GM23338 (cell line): Measurements from ENCODE around the gene L2HGDH. TPM values are rescaled to one million over a fixed set of nuclear protein-coding genes. Genes with fewer than 3 reads are reported as not detected.

Experiments
- ATAC-seq: fragments of 200-7000 bp; cut with Tn5 transposase; 3 replicates; pipeline ENCODE4 v1.9.1; 2020
- DNase-seq: peaks from one replicate; pipeline ENCODE4 v3.0.0-alpha.2; 2015; ENCODE audit warnings: low spot score
- H2AFZ ChIP-seq: fragments of 200-600 bp; sonication (generic); 2 replicates; pipeline ENCODE4 v1.8.0; 2016; ENCODE audit warnings: antibody characterized with exemption, mild to moderate bottlenecking, moderate library complexity
- H3F3A ChIP-seq: fragments of 200-600 bp; sonication (generic); replicated peaks from 2 replicates; pipeline ENCODE4 v1.8.0; 2017; ENCODE audit warnings: antibody characterized with exemption, mixed run types, low read depth
- H3K27ac ChIP-seq: fragments of 200-600 bp; sonication (generic); 2 replicates; pipeline ENCODE4 v1.6.1; 2016; ENCODE audit warnings: low read depth
- H3K27me3 ChIP-seq: fragments of 200-600 bp; sonication (generic); 2 replicates; pipeline ENCODE4 v1.8.0; 2016; ENCODE audit warnings: mild to moderate bottlenecking, mixed run types, moderate library complexity; ENCODE audit not compliant: insufficient read depth
- H3K36me3 ChIP-seq: fragments of 200-600 bp; sonication (generic); 2 replicates; pipeline ENCODE4 v1.8.0; 2016; ENCODE audit warnings: mild to moderate bottlenecking; ENCODE audit not compliant: insufficient read depth
- H3K4me1 ChIP-seq: fragments of 200-600 bp; sonication (generic); 2 replicates; pipeline ENCODE4 v1.8.0; 2016; ENCODE audit warnings: mild to moderate bottlenecking, moderate library complexity; ENCODE audit not compliant: insufficient read depth
- H3K4me2 ChIP-seq: fragments of 200-600 bp; sonication (generic); 2 replicates; pipeline ENCODE4 v1.7.1; 2017; ENCODE audit warnings: mixed run types
- H3K4me3 ChIP-seq: fragments of 200-600 bp; sonication (generic); 2 replicates; pipeline ENCODE4 v1.6.1; 2016; ENCODE audit warnings: mixed run types
- H3K79me2 ChIP-seq: fragments of 200-600 bp; sonication (generic); replicated peaks from 2 replicates; pipeline ENCODE4 v1.8.0; 2017; ENCODE audit warnings: mild to moderate bottlenecking; ENCODE audit not compliant: insufficient read depth
- H3K9me2 ChIP-seq: fragments of 200-600 bp; sonication (generic); 2 replicates; pipeline ENCODE4 v1.8.0; 2017; ENCODE audit not compliant: insufficient read depth
- H4K20me1 ChIP-seq: fragments of 200-600 bp; sonication (generic); replicated peaks from 2 replicates; pipeline ENCODE4 v1.8.0; 2017; ENCODE audit warnings: mild to moderate bottlenecking; ENCODE audit not compliant: insufficient read depth
- H3K27ac Mint-ChIP-seq: 2 replicates; pipeline ENCODE4 v1.8.0; 2020; ENCODE audit warnings: inconsistent platforms, mild to moderate bottlenecking, moderate library complexity, mixed read lengths
- H3K27me3 Mint-ChIP-seq: 3 replicates; pipeline ENCODE4 v1.8.0; 2022; ENCODE audit warnings: low read depth, mild to moderate bottlenecking, moderate library complexity, mixed read lengths, inconsistent platforms; ENCODE audit not compliant: insufficient read depth, poor library complexity
- H3K36me3 Mint-ChIP-seq: 3 replicates; pipeline ENCODE4 v1.8.0; 2021; ENCODE audit warnings: low read depth, mild to moderate bottlenecking, inconsistent platforms, moderate library complexity, mixed read lengths
- H3K4me1 Mint-ChIP-seq: 3 replicates; pipeline ENCODE4 v1.8.0; 2020; ENCODE audit warnings: mild to moderate bottlenecking, inconsistent platforms, mixed read lengths
- H3K4me3 Mint-ChIP-seq: 3 replicates; pipeline ENCODE4 v1.8.0; 2021; ENCODE audit warnings: moderate library complexity, mild to moderate bottlenecking, inconsistent platforms, mixed read lengths
- H3K9me3 Mint-ChIP-seq: 3 replicates; pipeline ENCODE4 v1.8.0; 2020; ENCODE audit warnings: moderate library complexity, mild to moderate bottlenecking, inconsistent platforms, mixed read lengths
- CREB1 ChIP-seq: fragments of 250-450 bp; sonication (Bioruptor Pico); IDR thresholded peaks from 2 replicates; pipeline ENCODE4 v1.5.0; 2020; ENCODE audit warnings: low read depth, mild to moderate bottlenecking, moderate library complexity
- CTCF ChIP-seq, 2 experiments: fragments of 200-600 bp in 1 of 2; sonication (generic) in 1 of 2; conservative IDR thresholded peaks; 2 replicates each; pipeline versions ENCODE4 v1.5.1 to v1.6.1; 2016 to 2017; ENCODE audit warnings: antibody characterized with exemption in 2 of 2, low read depth in 2 of 2, mild to moderate bottlenecking in 2 of 2, moderate library complexity in 1 of 2
- EZH2 ChIP-seq: fragments of 200-600 bp; sonication (generic); IDR thresholded peaks from one replicate; pipeline ENCODE4 v1.8.0; 2017; ENCODE audit warnings: antibody characterized with exemption, mild to moderate bottlenecking, low read depth; ENCODE audit not compliant: unreplicated experiment
- EZH2phosphoT487 ChIP-seq: fragments of 200-600 bp; sonication (generic); IDR thresholded peaks from one replicate; pipeline ENCODE4 v1.8.1; 2018; ENCODE audit warnings: antibody characterized with exemption; ENCODE audit not compliant: unreplicated experiment
- JUNB ChIP-seq: IDR thresholded peaks from one replicate; pipeline ENCODE4 v1.6.1; 2016; ENCODE audit warnings: antibody characterized with exemption; ENCODE audit not compliant: unreplicated experiment
- NANOG ChIP-seq: IDR thresholded peaks from 2 replicates; pipeline ENCODE4 v1.6.1; 2016; ENCODE audit warnings: antibody characterized with exemption, borderline replicate concordance
- POLR2AphosphoS5 ChIP-seq: IDR thresholded peaks from 2 replicates; pipeline ENCODE4 v1.6.1; 2016; ENCODE audit warnings: antibody characterized with exemption, low read depth
- ZNF114 ChIP-seq: fragments of 250-450 bp; sonication (Bioruptor Pico); IDR thresholded peaks from 2 replicates; pipeline ENCODE4 v1.5.0; 2020; ENCODE audit warnings: mild to moderate bottlenecking, moderate library complexity
- ZNF331 ChIP-seq: fragments of 250-450 bp; sonication (Bioruptor Pico); IDR thresholded peaks from 2 replicates; pipeline ENCODE4 v1.5.0; 2020; ENCODE audit warnings: low read depth, mild to moderate bottlenecking, moderate library complexity
- polyA plus RNA-seq: library from polyadenylated mRNA; unstranded; fragments of >200 nt; fragmentation: Nextera tagmentation; extraction: Ambion mirVana; gene quantifications from 2 replicates; pipeline ENCODE4 v1.2.1, GENCODE V29; 2016
- total RNA-seq: library from RNA; depleted of rRNA; stranded (reverse); fragments of >200 nt; shearing (Covaris generic); gene quantifications from 2 replicates; pipeline ENCODE4 v1.2.3, GENCODE V29; 2014
- TF ChIP-seq, protein P1 (sequence below): IDR thresholded peaks from 2 replicates; pipeline ENCODE4 v1.6.1; 2016; ENCODE audit warnings: antibody characterized with exemption

L2HGDH gene
- total and polyA plus RNA-seq, 2 experiments from 2014 or later: 13.5 to 28.5 TPM

GRCh38 chr14:50288146-50288545 lies 23.9 kb downstream of the L2HGDH start (continued):
- TF ChIP-seq, protein P1, sequence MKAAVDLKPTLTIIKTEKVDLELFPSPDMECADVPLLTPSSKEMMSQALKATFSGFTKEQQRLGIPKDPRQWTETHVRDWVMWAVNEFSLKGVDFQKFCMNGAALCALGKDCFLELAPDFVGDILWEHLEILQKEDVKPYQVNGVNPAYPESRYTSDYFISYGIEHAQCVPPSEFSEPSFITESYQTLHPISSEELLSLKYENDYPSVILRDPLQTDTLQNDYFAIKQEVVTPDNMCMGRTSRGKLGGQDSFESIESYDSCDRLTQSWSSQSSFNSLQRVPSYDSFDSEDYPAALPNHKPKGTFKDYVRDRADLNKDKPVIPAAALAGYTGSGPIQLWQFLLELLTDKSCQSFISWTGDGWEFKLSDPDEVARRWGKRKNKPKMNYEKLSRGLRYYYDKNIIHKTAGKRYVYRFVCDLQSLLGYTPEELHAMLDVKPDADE: no peak
- TF ChIP-seq ZNF114 (CRISPR knock-in tag) (no peak), CTCF (conservative IDR thresholded peaks at IDR 0.05; ENCODE audit: low read depth in 2 of 2) (no peak), JUNB (no peak), POLR2AphosphoS5 (no peak), EZH2phosphoT487 (no peak), ZNF331 (CRISPR knock-in tag) (no peak), CREB1 (CRISPR knock-in tag) (no peak), NANOG (no peak), EZH2 (no peak)

DNA sequence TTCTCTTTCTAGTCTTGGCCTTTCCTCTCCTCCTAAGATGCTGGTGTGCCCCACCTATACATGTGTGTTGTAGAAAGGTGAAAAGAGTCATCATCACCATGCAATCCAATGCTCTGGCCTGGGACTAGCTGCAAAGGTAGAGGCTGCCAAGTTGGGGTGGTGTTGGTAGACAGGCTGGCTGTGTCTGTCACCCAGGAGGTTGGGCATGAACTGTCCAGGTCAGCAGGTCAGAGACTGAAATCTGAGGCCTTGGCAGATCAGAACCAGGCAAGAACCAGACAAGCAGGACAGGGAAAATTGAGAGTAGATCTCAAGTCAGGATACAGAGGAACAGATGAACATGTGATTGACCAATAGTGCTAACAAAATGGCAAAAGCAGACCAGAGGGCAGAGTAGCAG lies 26.2 kb downstream of the L2HGDH start:
- peaks cover 4% of the 10 kb centered on the region for H3K27me3 Mint-ChIP-seq
- TF ChIP-seq ZNF114 (CRISPR knock-in tag) (no peak), POLR2AphosphoS5 (no peak), EZH2phosphoT487 (no peak), EZH2 (no peak)
- TF ChIP-seq, protein P1: no peak
- H3K4me3 Mint-ChIP-seq: no peak overlapping the region
- no peaks in the 10 kb centered on the region for H3K9me3 Mint-ChIP-seq
- H3K4me1 Mint-ChIP-seq: no peaks in the 10 kb centered on the region
- Histone ChIP-seq H3K4me3 (no peak overlapping the region), H2AFZ (no peak overlapping the region), H4K20me1 (no peaks in the 10 kb centered on the region), H3K27me3 (no peaks in the 10 kb centered on the region), H3K79me2 (no peaks in the 10 kb centered on the region), H3K27ac (no peak overlapping the region), H3F3A (no peaks in the 10 kb centered on the region), H3K9me2 (no peaks in the 10 kb centered on the region), H3K36me3 (no peaks in the 10 kb centered on the region), H3K4me2 (no peak overlapping the region), H3K4me1 (no peaks in the 10 kb centered on the region)
- H3K36me3 Mint-ChIP-seq: peaks cover 11% of the 10 kb centered on the region
- no peak overlapping the region for H3K27ac Mint-ChIP-seq
- ATAC-seq: no peak
- no peak for DNase-seq
